Stomach (tissue), 4 donors: ENCODE data around the gene FNDC1.

Experiments used
- EP300 ChIP-seq: sonication (generic); formaldehyde crosslinking; IDR thresholded peaks from one replicate; pipeline ENCODE4 v1.6.1; 2017; ENCODE audit warnings: antibody characterized with exemption
- POLR2AphosphoS5 ChIP-seq, 3 donors: sonication (generic); formaldehyde crosslinking; IDR thresholded peaks; one replicate each; pipeline ENCODE4 v1.6.1; 2016; ENCODE audit warnings: antibody characterized with exemption in 3 of 3
- TF ChIP-seq, protein P1 (sequence below), 7 experiments: fragments of 450-650 bp in 4 of 7; fragments of 200-600 bp in 3 of 7; sonication (generic) in 3 of 7; IDR thresholded peaks; one replicate each; pipeline ENCODE4 v1.5.1; 2016 to 2019; ENCODE audit warnings: antibody characterized with exemption in 7 of 7, control low read depth in 2 of 7, mild to moderate bottlenecking in 1 of 7

DNA sequence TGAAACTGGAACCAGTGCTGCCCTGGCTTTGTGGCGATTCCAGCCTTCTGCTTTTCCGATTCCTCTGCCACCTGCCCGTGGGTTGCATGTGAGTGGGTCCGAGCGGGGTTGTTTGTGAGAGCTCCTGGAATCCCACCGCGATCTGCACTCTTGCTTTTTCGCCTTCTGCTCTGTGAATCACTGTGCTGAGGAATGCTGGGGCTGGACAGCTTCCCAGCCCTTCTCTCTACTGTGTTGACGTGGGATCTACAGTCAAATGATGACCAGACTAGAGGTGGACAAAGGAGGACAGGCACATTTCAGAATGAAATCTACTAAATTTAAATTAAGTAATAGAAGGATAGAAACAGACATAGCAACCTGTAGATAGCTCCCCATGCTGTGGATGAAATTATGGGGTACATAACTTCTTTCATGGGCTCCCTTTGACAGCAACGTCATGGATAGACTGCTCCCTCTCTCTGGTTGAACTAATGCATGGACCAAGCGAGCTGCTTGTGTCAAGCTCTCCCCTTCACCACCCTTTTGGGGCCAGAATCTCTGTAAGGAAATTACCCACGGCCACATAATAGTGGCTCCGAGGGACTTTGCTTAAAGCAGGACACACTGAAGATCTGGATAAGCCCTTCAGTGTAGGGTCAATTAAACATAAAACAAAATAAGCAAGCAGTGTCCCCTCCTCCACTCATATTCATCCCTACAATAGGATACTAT, 2.0 kb downstream of the FNDC1 start:
- TF ChIP-seq, protein P1, sequence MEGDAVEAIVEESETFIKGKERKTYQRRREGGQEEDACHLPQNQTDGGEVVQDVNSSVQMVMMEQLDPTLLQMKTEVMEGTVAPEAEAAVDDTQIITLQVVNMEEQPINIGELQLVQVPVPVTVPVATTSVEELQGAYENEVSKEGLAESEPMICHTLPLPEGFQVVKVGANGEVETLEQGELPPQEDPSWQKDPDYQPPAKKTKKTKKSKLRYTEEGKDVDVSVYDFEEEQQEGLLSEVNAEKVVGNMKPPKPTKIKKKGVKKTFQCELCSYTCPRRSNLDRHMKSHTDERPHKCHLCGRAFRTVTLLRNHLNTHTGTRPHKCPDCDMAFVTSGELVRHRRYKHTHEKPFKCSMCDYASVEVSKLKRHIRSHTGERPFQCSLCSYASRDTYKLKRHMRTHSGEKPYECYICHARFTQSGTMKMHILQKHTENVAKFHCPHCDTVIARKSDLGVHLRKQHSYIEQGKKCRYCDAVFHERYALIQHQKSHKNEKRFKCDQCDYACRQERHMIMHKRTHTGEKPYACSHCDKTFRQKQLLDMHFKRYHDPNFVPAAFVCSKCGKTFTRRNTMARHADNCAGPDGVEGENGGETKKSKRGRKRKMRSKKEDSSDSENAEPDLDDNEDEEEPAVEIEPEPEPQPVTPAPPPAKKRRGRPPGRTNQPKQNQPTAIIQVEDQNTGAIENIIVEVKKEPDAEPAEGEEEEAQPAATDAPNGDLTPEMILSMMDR (IDR thresholded peaks at IDR 0.05): no peak
- TF ChIP-seq POLR2AphosphoS5 (IDR thresholded peaks at IDR 0.05): no peak
- no peak for TF ChIP-seq EP300
